GM21786 (cell line): ENCODE results near the gene C4BPB.

ENCODE experiments used
- ATAC-seq: cut with Tn5 transposase; IDR thresholded peaks from one replicate; pipeline ENCODE4 v1.9.1; 2021; ENCODE audit not compliant: unreplicated experiment

The C4BPB gene

GRCh38 chr1:207134581-207134980 lies 45.9 kb downstream of the C4BPB start:
- no peak for ATAC-seq

GRCh38 chr1:207139616-207140015 lies 51.0 kb downstream of the C4BPB start:
- no peak for ATAC-seq

- ATAC-seq, result no peak
Measured at GRCh38 chr1:207140536-207140935, 51.9 kb downstream of the C4BPB start.

GRCh38 chr1:207145401-207146058 lies 56.9 kb downstream of the C4BPB start:
- ATAC-seq, result no peak
